HepG2 (cell line): ENCODE results near the gene GPS2. TPM values are rescaled to one million over a fixed set of nuclear protein-coding genes. Genes with fewer than 3 reads are reported as not detected.

Source experiments
- ATRX ChIP-seq: sonication (generic); formaldehyde crosslinking; IDR thresholded peaks from 2 replicates; pipeline ENCODE4 v1.4.0; 2020; ENCODE audit warnings: missing genetic modification reagents, borderline replicate concordance
- FOXA3 ChIP-seq: IDR thresholded peaks from 2 replicates; pipeline ENCODE4 v1.6.1; 2016; ENCODE audit warnings: missing genetic modification reagents, missing compliant biosample characterization
- JUND ChIP-seq: sonication (generic); formaldehyde crosslinking; IDR thresholded peaks from 2 replicates; pipeline ENCODE4 v1.8.0; 2022; ENCODE audit warnings: mild to moderate bottlenecking, missing genetic modification reagents
- MTA1 ChIP-seq: sonication (generic); formaldehyde crosslinking; IDR thresholded peaks from 2 replicates; pipeline ENCODE4 v1.4.0; 2020; ENCODE audit warnings: missing genetic modification reagents, mild to moderate bottlenecking, borderline replicate concordance
- MYPOP ChIP-seq: sonication (generic); formaldehyde crosslinking; IDR thresholded peaks from 2 replicates; pipeline ENCODE4 v1.8.1; 2023; ENCODE audit warnings: mild to moderate bottlenecking, moderate library complexity, missing genetic modification reagents
- TCF12 ChIP-seq, 2 experiments: fragments of 450-650 bp in 1 of 2; sonication (generic) in 1 of 2; formaldehyde crosslinking in 1 of 2; IDR thresholded peaks; 2 replicates each; pipeline versions ENCODE4 v1.6.1 to v1.8.0; 2017 to 2022; ENCODE audit warnings: antibody characterized with exemption in 1 of 2, mild to moderate bottlenecking in 1 of 2, missing genetic modification reagents in 1 of 2, moderate library complexity in 1 of 2
- ZNF407 ChIP-seq: sonication (generic); formaldehyde crosslinking; IDR thresholded peaks from one replicate; pipeline ENCODE4 v1.5.1; 2020; ENCODE audit warnings: mild to moderate bottlenecking, missing genetic modification reagents; ENCODE audit errors: not compliant biosample characterization
- polyA plus RNA-seq, 8 experiments: library from polyadenylated mRNA; depleted of rRNA in 3 of 8; stranded (reverse) in 7 of 8; unstranded in 1 of 8; fragments of >200 nt; fragmentation: Illumina TruSeq in 4 of 8; extraction: Trizol in 4 of 8; gene quantifications; 2 replicates each; pipeline versions ENCODE4 v1.2.1 to v1.2.3, GENCODE V29; 2011 to 2016; ENCODE audit warnings: low read depth in 4 of 8, missing spikeins in 1 of 8, mixed read lengths in 1 of 8; ENCODE audit not compliant: insufficient read depth in 1 of 8
- total RNA-seq, 5 experiments: library from RNA; depleted of rRNA; stranded (reverse); fragments of >200 nt; fragmentation: Illumina TruSeq; extraction: Trizol; gene quantifications; 2 replicates each; pipeline ENCODE4 v1.2.3, GENCODE V29; 2016; ENCODE audit warnings: low read depth in 1 of 5
- TF ChIP-seq, protein P1 (sequence below): fragments of 450-650 bp; IDR thresholded peaks from 2 replicates; pipeline ENCODE4 v1.6.1; 2017; ENCODE audit warnings: mild to moderate bottlenecking

The GPS2 gene
- total and polyA plus RNA-seq, 2 of the 13 experiments (the other 11 are each of a cell fraction or from before 2014, with no cell fraction given) = 58.0 to 59.4 TPM

GRCh38 chr17:7306911-7307685 is 8.1 kb downstream of the GPS2 start, which contains the start of gene EIF5A (continued):
- TF ChIP-seq ZNF407 (CRISPR knock-in tag) = peak; percentile 73
- TF ChIP-seq, protein P1, sequence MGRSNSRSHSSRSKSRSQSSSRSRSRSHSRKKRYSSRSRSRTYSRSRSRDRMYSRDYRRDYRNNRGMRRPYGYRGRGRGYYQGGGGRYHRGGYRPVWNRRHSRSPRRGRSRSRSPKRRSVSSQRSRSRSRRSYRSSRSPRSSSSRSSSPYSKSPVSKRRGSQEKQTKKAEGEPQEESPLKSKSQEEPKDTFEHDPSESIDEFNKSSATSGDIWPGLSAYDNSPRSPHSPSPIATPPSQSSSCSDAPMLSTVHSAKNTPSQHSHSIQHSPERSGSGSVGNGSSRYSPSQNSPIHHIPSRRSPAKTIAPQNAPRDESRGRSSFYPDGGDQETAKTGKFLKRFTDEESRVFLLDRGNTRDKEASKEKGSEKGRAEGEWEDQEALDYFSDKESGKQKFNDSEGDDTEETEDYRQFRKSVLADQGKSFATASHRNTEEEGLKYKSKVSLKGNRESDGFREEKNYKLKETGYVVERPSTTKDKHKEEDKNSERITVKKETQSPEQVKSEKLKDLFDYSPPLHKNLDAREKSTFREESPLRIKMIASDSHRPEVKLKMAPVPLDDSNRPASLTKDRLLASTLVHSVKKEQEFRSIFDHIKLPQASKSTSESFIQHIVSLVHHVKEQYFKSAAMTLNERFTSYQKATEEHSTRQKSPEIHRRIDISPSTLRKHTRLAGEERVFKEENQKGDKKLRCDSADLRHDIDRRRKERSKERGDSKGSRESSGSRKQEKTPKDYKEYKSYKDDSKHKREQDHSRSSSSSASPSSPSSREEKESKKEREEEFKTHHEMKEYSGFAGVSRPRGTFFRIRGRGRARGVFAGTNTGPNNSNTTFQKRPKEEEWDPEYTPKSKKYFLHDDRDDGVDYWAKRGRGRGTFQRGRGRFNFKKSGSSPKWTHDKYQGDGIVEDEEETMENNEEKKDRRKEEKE = no peak
- TF ChIP-seq ATRX (CRISPR knock-in tag) = no peak
- TF ChIP-seq FOXA3 (CRISPR knock-in tag) = peak; percentile 40
- TF ChIP-seq TCF12 (IDR thresholded peaks at IDR 0.05) = no peak
- no peak for TF ChIP-seq TCF12 (CRISPR knock-in tag; IDR thresholded peaks at IDR 0.05)
- TF ChIP-seq MTA1 = peak; percentile 61; the same call in 1 of the 2 replicates
- no peak for TF ChIP-seq MYPOP (CRISPR knock-in tag)
- no peak for TF ChIP-seq JUND
